Measurements from ENCODE around the gene CHN1. TPM values are rescaled to one million over a fixed set of nuclear protein-coding genes. Genes with fewer than 3 reads are reported as not detected.

CHN1 gene
- total RNA-seq, 4 donors from 2014 or later, result 2.7 to 6.1 (median 3.4) TPM

- intact Hi-C loops (cut with DNase I; ENCODE audit: low total_unique reads), result no loop called here
- H3K4me3 ChIP-seq (ENCODE audit: low read depth, poor library complexity, severe bottlenecking), result no peak overlapping the region
- TF ChIP-seq POLR2A (IDR thresholded peaks at IDR 0.05) (no peak), CTCF (IDR thresholded peaks at IDR 0.05) (no peak)
- no peak for DNase-seq (ENCODE audit: low spot score in 2 of 2)
- WGBS, 2 donors, result 69 to 81% methylated on average over 5 of the region's 5 CpGs
Measured at GRCh38 chr2:174957050-174957449, 48.1 kb downstream of the CHN1 start.

- no peak overlapping the region for H3K4me3 ChIP-seq (ENCODE audit: low read depth, poor library complexity, severe bottlenecking)
- DNase-seq (ENCODE audit: low spot score in 2 of 2), result no peak
- intact Hi-C loops (cut with DNase I; ENCODE audit: low total_unique reads), result no loop called here
- TF ChIP-seq POLR2A (IDR thresholded peaks at IDR 0.05) (no peak), CTCF (IDR thresholded peaks at IDR 0.05) (no peak)
- WGBS, 2 donors, result 69% methylated on average over 6 of the region's 6 CpGs
Measured at GRCh38 chr2:174952607-174953006, 52.6 kb downstream of the CHN1 start.

GRCh38 chr2:174951745-174952144, 53.4 kb downstream of the CHN1 start:
- WGBS, 2 donors, result 63 to 73% methylated on average over 1 of the region's 1 CpG
- intact Hi-C loops (cut with DNase I; ENCODE audit: low total_unique reads), result no loop called here
- TF ChIP-seq POLR2A (IDR thresholded peaks at IDR 0.05) (no peak), CTCF (IDR thresholded peaks at IDR 0.05) (no peak)
- no peak for DNase-seq (ENCODE audit: low spot score in 2 of 2)
- no peak overlapping the region for H3K4me3 ChIP-seq (ENCODE audit: low read depth, poor library complexity, severe bottlenecking)

GRCh38 chr2:174949988-174950687, 55.0 kb downstream of the CHN1 start:
- no peak for DNase-seq (ENCODE audit: low spot score in 2 of 2)
- H3K4me3 ChIP-seq (ENCODE audit: low read depth, poor library complexity, severe bottlenecking), result no peak overlapping the region
- intact Hi-C loops (cut with DNase I; ENCODE audit: low total_unique reads), result no loop called here
- WGBS, 2 donors, result 93% methylated on average over 8 of the region's 8 CpGs
- TF ChIP-seq POLR2A (IDR thresholded peaks at IDR 0.05) (no peak), CTCF (IDR thresholded peaks at IDR 0.05) (no peak)

DNA sequence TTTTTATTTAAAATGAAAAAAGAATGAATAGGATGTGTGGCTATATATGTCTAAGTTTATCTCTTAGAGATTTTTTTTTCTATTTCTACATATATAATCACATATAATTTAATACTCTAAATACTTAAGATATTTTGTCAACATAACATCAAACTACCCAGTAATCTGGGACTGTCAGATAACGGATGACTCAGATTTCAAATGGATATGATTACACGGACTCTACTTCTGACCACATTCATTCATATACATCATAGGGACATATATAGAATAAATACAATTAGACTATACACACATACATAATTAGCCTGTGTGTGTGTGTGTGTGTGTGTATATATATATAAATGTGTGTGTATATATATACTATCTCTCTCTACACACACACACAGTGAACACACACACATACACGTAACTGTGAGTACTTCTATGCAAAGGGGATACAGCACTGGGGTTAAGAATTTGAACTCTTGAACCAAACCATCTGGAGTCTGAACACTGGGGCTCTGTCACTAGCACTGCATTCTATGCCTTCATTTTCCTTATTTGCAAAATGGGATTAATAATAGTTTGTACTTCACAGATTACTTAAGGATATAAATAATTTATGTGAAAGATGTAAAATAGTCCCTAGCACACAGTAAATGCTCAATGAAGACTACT, 59.5 kb downstream of the CHN1 start:
- no peak overlapping the region for H3K4me3 ChIP-seq (ENCODE audit: low read depth, poor library complexity, severe bottlenecking)
- intact Hi-C loops (cut with DNase I; ENCODE audit: low total_unique reads), result no loop called here
- DNase-seq (ENCODE audit: low spot score in 2 of 2), result no peak
- 80 to 92% methylated on average over 3 of the region's 3 CpGs for WGBS, 2 donors
- TF ChIP-seq CTCF (IDR thresholded peaks at IDR 0.05), result no peak
- TF ChIP-seq POLR2A (IDR thresholded peaks at IDR 0.05), result no peak
